KBM-7 (cell line): ENCODE data around the gene BSN.

Experiments used
- DNase-seq: peaks from one replicate; pipeline ENCODE4 v3.0.0-alpha.2; 2015
- in situ Hi-C: fragments of 300-500 bp; cut with MboI; formaldehyde crosslinking; loops from 2 replicates; pipeline ENCODE4 v1.14.3; 2020; ENCODE audit warnings: low sequenced_read_pairs, low pct_unique_long_range_greater_than_20kb, mixed read lengths

BSN gene

GRCh38 chr3:49647741-49648140 is 93.5 kb downstream of the BSN start:
- in situ Hi-C loops: no loop called here
- peak; percentile 58 for DNase-seq

- DNase-seq: no peak
- in situ Hi-C loops: no loop called here
Observed at GRCh38 chr3:49648354-49649019, 94.2 kb downstream of the BSN start.

GRCh38 chr3:49649576-49649975 is 95.3 kb downstream of the BSN start:
- in situ Hi-C loops: no loop called here

GRCh38 chr3:49650177-49650576 is 95.9 kb downstream of the BSN start:
- in situ Hi-C loops: no loop called here
- DNase-seq: no peak

More at GRCh38 chr3:49649576-49649975, 95.3 kb downstream of the BSN start:
- DNase-seq: no peak

- in situ Hi-C loops: no loop called here
- DNase-seq: no peak
Observed at GRCh38 chr3:49650637-49651036, 96.4 kb downstream of the BSN start.

- in situ Hi-C loops: no loop called here
- no peak for DNase-seq
Observed at GRCh38 chr3:49652218-49652902, 98.1 kb downstream of the BSN start.

GRCh38 chr3:49652903-49653415 is 98.7 kb downstream of the BSN start:
- in situ Hi-C loops: no loop called here
- no peak for DNase-seq

GRCh38 chr3:49653621-49654020 is 99.3 kb downstream of the BSN start:
- in situ Hi-C loops: no loop called here
- DNase-seq: no peak

- in situ Hi-C loops: no loop called here
- no peak for DNase-seq
Observed at GRCh38 chr3:49654176-49654825, 100.0 kb downstream of the BSN start.

GRCh38 chr3:49654955-49655556 is 100.8 kb downstream of the BSN start:
- in situ Hi-C loops: no loop called here
- no peak for DNase-seq

GRCh38 chr3:49655731-49656285 is 101.5 kb downstream of the BSN start:
- in situ Hi-C loops: no loop called here
- DNase-seq: no peak

- in situ Hi-C loops: no loop called here
- DNase-seq: peak; percentile 72
Observed at GRCh38 chr3:49656541-49657112, 102.3 kb downstream of the BSN start.

GRCh38 chr3:49657208-49657915 is 103.1 kb downstream of the BSN start:
- in situ Hi-C loops: no loop called here
- no peak for DNase-seq

GRCh38 chr3:49658711-49659110 is 104.4 kb downstream of the BSN start:
- DNase-seq: no peak
- in situ Hi-C loops: no loop called here

- in situ Hi-C loops: no loop called here
- no peak for DNase-seq
Observed at GRCh38 chr3:49659756-49660155, 105.5 kb downstream of the BSN start.

GRCh38 chr3:49661281-49661680 is 107.0 kb downstream of the BSN start:
- in situ Hi-C loops: no loop called here
- DNase-seq: no peak

- no peak for DNase-seq
- in situ Hi-C loops: no loop called here
Observed at GRCh38 chr3:49662021-49662420, 107.7 kb downstream of the BSN start.

- in situ Hi-C loops: no loop called here
- DNase-seq: no peak
Observed at GRCh38 chr3:49662720-49663413, 108.6 kb downstream of the BSN start.
